ENCODE results near the gene CD300LD. TPM values are rescaled to one million over a fixed set of nuclear protein-coding genes. Genes with fewer than 3 reads are reported as not detected.

CD300LD gene
- total and polyA plus RNA-seq, 2 experiments from 2014 or later, result not detected

DNA sequence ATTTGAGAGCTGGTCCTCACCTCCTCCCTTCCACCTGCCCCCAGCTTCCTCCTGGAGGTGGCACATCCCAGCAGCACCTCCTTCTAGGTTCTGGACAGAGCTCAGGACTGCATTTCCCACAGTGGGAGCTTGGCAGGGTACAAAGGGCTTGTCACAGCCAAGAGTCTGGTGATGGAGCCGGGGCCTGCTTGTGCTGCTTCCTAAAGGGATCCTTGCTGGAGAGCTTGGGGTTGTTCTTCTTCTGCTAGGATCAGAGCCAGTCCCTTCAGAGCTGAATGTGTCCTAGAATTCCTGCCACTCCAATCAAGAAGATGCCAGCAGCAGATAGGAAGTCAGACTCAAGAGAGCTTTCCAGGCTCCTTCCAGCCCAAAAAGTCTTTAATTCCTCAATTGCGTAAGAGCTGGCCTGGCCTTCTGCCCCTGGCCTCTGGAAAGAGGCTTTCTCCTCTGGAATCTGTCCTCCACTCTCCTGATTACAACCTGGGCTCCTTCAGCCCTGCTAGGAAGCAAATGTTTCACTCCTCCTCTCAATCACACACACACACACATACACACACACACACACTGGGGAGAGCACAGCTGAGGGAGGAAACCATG is 27.1 kb upstream of the CD300LD start:
- Histone ChIP-seq H3K79me2 (replicated peaks; ENCODE audit: insufficient read depth) (no peaks in the 10 kb centered on the region), H3K27ac (ENCODE audit: low read depth) (no peak overlapping the region), H3K36me3 (ENCODE audit: insufficient read depth) (no peaks in the 10 kb centered on the region), H3K4me1 (ENCODE audit: insufficient read depth) (no peaks in the 10 kb centered on the region), H3K4me2 (no peak overlapping the region), H2AFZ (no peak overlapping the region), H3K9me2 (ENCODE audit: insufficient read depth) (no peaks in the 10 kb centered on the region), H3K27me3 (ENCODE audit: insufficient read depth) (no peaks in the 10 kb centered on the region), H3F3A (replicated peaks; ENCODE audit: low read depth) (no peaks in the 10 kb centered on the region), H4K20me1 (replicated peaks; ENCODE audit: insufficient read depth) (no peaks in the 10 kb centered on the region), H3K4me3 (no peak overlapping the region)
- H3K36me3 Mint-ChIP-seq (ENCODE audit: low read depth), result no peaks in the 10 kb centered on the region
- ATAC-seq (no peak), DNase-seq (ENCODE audit: low spot score) (no peak)
- H3K9me3 Mint-ChIP-seq, result no peaks in the 10 kb centered on the region; the same call in 1 of the 3 replicates
- H3K4me3 Mint-ChIP-seq, result no peak overlapping the region
- no peak for TF ChIP-seq ZNF331 (CRISPR knock-in tag; IDR thresholded peaks at IDR 0.05; ENCODE audit: low read depth)
- TF ChIP-seq, protein P1, sequence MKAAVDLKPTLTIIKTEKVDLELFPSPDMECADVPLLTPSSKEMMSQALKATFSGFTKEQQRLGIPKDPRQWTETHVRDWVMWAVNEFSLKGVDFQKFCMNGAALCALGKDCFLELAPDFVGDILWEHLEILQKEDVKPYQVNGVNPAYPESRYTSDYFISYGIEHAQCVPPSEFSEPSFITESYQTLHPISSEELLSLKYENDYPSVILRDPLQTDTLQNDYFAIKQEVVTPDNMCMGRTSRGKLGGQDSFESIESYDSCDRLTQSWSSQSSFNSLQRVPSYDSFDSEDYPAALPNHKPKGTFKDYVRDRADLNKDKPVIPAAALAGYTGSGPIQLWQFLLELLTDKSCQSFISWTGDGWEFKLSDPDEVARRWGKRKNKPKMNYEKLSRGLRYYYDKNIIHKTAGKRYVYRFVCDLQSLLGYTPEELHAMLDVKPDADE (IDR thresholded peaks at IDR 0.05), result no peak
- TF ChIP-seq, protein P2, sequence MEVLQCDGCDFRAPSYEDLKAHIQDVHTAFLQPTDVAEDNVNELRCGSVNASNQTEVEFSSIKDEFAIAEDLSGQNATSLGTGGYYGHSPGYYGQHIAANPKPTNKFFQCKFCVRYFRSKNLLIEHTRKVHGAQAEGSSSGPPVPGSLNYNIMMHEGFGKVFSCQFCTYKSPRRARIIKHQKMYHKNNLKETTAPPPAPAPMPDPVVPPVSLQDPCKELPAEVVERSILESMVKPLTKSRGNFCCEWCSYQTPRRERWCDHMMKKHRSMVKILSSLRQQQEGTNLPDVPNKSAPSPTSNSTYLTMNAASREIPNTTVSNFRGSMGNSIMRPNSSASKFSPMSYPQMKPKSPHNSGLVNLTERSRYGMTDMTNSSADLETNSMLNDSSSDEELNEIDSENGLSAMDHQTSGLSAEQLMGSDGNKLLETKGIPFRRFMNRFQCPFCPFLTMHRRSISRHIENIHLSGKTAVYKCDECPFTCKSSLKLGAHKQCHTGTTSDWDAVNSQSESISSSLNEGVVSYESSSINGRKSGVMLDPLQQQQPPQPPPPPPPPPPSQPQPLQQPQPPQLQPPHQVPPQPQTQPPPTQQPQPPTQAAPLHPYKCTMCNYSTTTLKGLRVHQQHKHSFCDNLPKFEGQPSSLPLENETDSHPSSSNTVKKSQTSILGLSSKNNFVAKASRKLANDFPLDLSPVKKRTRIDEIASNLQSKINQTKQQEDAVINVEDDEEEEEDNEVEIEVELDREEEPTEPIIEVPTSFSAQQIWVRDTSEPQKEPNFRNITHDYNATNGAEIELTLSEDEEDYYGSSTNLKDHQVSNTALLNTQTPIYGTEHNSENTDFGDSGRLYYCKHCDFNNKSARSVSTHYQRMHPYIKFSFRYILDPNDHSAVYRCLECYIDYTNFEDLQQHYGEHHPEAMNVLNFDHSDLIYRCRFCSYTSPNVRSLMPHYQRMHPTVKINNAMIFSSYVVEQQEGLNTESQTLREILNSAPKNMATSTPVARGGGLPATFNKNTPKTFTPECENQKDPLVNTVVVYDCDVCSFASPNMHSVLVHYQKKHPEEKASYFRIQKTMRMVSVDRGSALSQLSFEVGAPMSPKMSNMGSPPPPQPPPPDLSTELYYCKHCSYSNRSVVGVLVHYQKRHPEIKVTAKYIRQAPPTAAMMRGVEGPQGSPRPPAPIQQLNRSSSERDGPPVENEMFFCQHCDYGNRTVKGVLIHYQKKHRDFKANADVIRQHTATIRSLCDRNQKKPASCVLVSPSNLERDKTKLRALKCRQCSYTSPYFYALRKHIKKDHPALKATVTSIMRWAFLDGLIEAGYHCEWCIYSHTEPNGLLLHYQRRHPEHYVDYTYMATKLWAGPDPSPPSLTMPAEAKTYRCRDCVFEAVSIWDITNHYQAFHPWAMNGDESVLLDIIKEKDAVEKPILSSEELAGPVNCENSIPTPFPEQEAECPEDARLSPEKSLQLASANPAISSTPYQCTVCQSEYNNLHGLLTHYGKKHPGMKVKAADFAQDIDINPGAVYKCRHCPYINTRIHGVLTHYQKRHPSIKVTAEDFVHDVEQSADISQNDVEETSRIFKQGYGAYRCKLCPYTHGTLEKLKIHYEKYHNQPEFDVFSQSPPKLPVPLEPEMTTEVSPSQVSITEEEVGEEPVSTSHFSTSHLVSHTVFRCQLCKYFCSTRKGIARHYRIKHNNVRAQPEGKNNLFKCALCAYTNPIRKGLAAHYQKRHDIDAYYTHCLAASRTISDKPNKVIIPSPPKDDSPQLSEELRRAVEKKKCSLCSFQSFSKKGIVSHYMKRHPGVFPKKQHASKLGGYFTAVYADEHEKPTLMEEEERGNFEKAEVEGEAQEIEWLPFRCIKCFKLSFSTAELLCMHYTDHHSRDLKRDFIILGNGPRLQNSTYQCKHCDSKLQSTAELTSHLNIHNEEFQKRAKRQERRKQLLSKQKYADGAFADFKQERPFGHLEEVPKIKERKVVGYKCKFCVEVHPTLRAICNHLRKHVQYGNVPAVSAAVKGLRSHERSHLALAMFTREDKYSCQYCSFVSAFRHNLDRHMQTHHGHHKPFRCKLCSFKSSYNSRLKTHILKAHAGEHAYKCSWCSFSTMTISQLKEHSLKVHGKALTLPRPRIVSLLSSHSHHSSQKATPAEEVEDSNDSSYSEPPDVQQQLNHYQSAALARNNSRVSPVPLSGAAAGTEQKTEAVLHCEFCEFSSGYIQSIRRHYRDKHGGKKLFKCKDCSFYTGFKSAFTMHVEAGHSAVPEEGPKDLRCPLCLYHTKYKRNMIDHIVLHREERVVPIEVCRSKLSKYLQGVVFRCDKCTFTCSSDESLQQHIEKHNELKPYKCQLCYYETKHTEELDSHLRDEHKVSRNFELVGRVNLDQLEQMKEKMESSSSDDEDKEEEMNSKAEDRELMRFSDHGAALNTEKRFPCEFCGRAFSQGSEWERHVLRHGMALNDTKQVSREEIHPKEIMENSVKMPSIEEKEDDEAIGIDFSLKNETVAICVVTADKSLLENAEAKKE (CRISPR knock-in tag; IDR thresholded peaks at IDR 0.05), result no peak
- H3K4me1 Mint-ChIP-seq, result no peaks in the 10 kb centered on the region
- H3K27me3 Mint-ChIP-seq (ENCODE audit: insufficient read depth, low read depth, poor library complexity), result peaks cover 7% of the 10 kb centered on the region
- no peak overlapping the region for H3K27ac Mint-ChIP-seq

DNA sequence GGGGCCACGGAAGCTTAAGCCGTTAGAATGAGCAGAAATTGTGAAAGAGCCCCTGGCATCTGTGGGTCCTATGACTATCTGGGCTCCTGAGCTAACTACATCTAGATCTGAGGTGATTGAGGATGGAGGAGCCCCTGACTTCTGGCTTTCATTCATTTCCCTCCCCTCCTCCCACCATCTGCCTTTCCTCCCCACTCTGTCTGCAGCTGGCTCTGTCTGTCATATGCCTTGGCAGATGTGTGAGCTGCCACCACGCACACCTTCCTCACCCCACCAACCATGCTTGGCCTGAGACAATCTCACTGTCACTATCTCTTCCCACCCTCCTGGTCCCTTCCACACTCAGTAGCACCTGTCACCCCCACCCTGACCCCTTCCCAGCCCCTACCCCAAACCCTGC is 26.4 kb upstream of the CD300LD start:
- H3K36me3 ChIP-seq (ENCODE audit: insufficient read depth), result no peaks in the 10 kb centered on the region
- no peak overlapping the region for H2AFZ ChIP-seq
- DNase-seq (ENCODE audit: low spot score), result no peak
- no peak for TF ChIP-seq ZNF114 (CRISPR knock-in tag; IDR thresholded peaks at IDR 0.05)
- TF ChIP-seq, protein P3, sequence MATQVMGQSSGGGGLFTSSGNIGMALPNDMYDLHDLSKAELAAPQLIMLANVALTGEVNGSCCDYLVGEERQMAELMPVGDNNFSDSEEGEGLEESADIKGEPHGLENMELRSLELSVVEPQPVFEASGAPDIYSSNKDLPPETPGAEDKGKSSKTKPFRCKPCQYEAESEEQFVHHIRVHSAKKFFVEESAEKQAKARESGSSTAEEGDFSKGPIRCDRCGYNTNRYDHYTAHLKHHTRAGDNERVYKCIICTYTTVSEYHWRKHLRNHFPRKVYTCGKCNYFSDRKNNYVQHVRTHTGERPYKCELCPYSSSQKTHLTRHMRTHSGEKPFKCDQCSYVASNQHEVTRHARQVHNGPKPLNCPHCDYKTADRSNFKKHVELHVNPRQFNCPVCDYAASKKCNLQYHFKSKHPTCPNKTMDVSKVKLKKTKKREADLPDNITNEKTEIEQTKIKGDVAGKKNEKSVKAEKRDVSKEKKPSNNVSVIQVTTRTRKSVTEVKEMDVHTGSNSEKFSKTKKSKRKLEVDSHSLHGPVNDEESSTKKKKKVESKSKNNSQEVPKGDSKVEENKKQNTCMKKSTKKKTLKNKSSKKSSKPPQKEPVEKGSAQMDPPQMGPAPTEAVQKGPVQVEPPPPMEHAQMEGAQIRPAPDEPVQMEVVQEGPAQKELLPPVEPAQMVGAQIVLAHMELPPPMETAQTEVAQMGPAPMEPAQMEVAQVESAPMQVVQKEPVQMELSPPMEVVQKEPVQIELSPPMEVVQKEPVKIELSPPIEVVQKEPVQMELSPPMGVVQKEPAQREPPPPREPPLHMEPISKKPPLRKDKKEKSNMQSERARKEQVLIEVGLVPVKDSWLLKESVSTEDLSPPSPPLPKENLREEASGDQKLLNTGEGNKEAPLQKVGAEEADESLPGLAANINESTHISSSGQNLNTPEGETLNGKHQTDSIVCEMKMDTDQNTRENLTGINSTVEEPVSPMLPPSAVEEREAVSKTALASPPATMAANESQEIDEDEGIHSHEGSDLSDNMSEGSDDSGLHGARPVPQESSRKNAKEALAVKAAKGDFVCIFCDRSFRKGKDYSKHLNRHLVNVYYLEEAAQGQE (IDR thresholded peaks at IDR 0.05; ENCODE audit: unreplicated experiment), result no peak
- no peak for ATAC-seq
- Mint-ChIP-seq H3K27me3 (ENCODE audit: insufficient read depth, low read depth, poor library complexity) (peaks cover 7% of the 10 kb centered on the region), H3K4me3 (no peak overlapping the region), H3K4me1 (no peaks in the 10 kb centered on the region), H3K36me3 (ENCODE audit: low read depth) (no peaks in the 10 kb centered on the region), H3K27ac (no peak overlapping the region), H3K9me3 (peaks cover 2% of the 10 kb centered on the region; the same call in 2 of the 3 replicates)
- H3K4me2 ChIP-seq, result no peak overlapping the region
- no peaks in the 10 kb centered on the region for H4K20me1 ChIP-seq (replicated peaks; ENCODE audit: insufficient read depth)
- no peaks in the 10 kb centered on the region for H3K79me2 ChIP-seq (replicated peaks; ENCODE audit: insufficient read depth)
- no peak overlapping the region for H3K4me3 ChIP-seq
- no peaks in the 10 kb centered on the region for H3K4me1 ChIP-seq (ENCODE audit: insufficient read depth)
- H3K27me3 ChIP-seq (ENCODE audit: insufficient read depth), result no peaks in the 10 kb centered on the region
- H3K9me2 ChIP-seq (ENCODE audit: insufficient read depth), result no peaks in the 10 kb centered on the region
- H3K27ac ChIP-seq (ENCODE audit: low read depth), result no peak overlapping the region
- no peaks in the 10 kb centered on the region for H3F3A ChIP-seq (replicated peaks; ENCODE audit: low read depth)

Measured in GM23338 (cell line).